ENCODE results near the gene ZNF554. TPM values are rescaled to one million over a fixed set of nuclear protein-coding genes. Genes with fewer than 3 reads are reported as not detected.

The ZNF554 gene
- total and polyA plus RNA-seq, 2 of the 8 experiments (the other 6 are each of a cell fraction or from before 2014, with no cell fraction given), result 1.8 to 5.7 TPM

- no peak for TF ChIP-seq JUN (IDR thresholded peaks at IDR 0.05; ENCODE audit: low read depth, low read length)
- no peak for TF ChIP-seq TBP (IDR thresholded peaks at IDR 0.05; ENCODE audit: low read depth, low read length)
- no peak for TF ChIP-seq GTF2F1 (IDR thresholded peaks at IDR 0.05; ENCODE audit: borderline replicate concordance, low read depth, low read length)
- TF ChIP-seq SP1 (IDR thresholded peaks at IDR 0.05; ENCODE audit: low read depth, low read length), result no peak
- no peak for TF ChIP-seq SIRT6 (IDR thresholded peaks at IDR 0.05; ENCODE audit: low read length)
Observed at GRCh38 chr19:2816641-2817040, 3.0 kb upstream of the ZNF554 start (continued).
